Caco-2 (cell line): ENCODE measurements around the gene TUNAR. TPM values are rescaled to one million over a fixed set of nuclear protein-coding genes. Genes with fewer than 3 reads are reported as not detected.

Experiments
- BruUV-seq: library from RNA; stranded (reverse); fragments of 400-500 nt; replicated peaks from 2 replicates; lab custom pipeline; 2021; lab: Mats Ljungman, UMichigan
- CTCF ChIA-PET: fragments of 300-600 bp; sonication (Branson Sonifier 250); formaldehyde crosslinking; loops from one replicate; lab custom pipeline; 2022; ENCODE audit warnings: antibody characterized with exemption; lab: Charles Lee
- POLR2A ChIA-PET: fragments of 300-600 bp; sonication (Branson Sonifier 250); formaldehyde crosslinking; loops from one replicate; lab custom pipeline; 2022; ENCODE audit warnings: antibody characterized with exemption; lab: Charles Lee
- DNase-seq, 2 experiments: peaks; one replicate each; pipeline versions ENCODE4 v3.0.0 to v3.0.0-alpha.2; 2020 to 2022
- H3K27me3 ChIP-seq: replicated peaks from 2 replicates; pipeline ENCODE4 v1.6.0; 2011; ENCODE audit warnings: low read length; ENCODE audit not compliant: control insufficient read depth, insufficient read depth
- H3K36me3 ChIP-seq: 2 replicates; pipeline ENCODE4 v1.5.1; 2011; ENCODE audit warnings: low read length; ENCODE audit not compliant: control insufficient read depth, insufficient read depth
- H3K4me1 ChIP-seq: fragments of 250-450 bp; sonication (Bioruptor Pico); 2 replicates; pipeline ENCODE4 v1.5.1; 2020; ENCODE audit warnings: mild to moderate bottlenecking
- H3K4me3 ChIP-seq: 2 replicates; pipeline ENCODE4 v1.5.1; 2011; ENCODE audit warnings: low read depth, mild to moderate bottlenecking, control low read depth, low read length
- H3K9me3 ChIP-seq: fragments of 250-450 bp; sonication (Bioruptor Pico); 2 replicates; pipeline ENCODE4 v1.5.1; 2020; ENCODE audit warnings: mild to moderate bottlenecking, moderate library complexity
- H3K27ac Mint-ChIP-seq: one replicate; pipeline ENCODE4 v1.8.0; 2022; ENCODE audit warnings: mixed read lengths; ENCODE audit not compliant: unreplicated experiment
- H3K27me3 Mint-ChIP-seq: one replicate; pipeline ENCODE4 v1.8.0; 2022; ENCODE audit warnings: mixed read lengths; ENCODE audit not compliant: insufficient read depth, unreplicated experiment
- H3K36me3 Mint-ChIP-seq: one replicate; pipeline ENCODE4 v1.8.0; 2022; ENCODE audit warnings: mild to moderate bottlenecking, mixed read lengths; ENCODE audit not compliant: insufficient read depth, unreplicated experiment
- H3K4me1 Mint-ChIP-seq: one replicate; pipeline ENCODE4 v1.8.0; 2022; ENCODE audit warnings: low read depth, mixed read lengths; ENCODE audit not compliant: unreplicated experiment
- H3K4me3 Mint-ChIP-seq: one replicate; pipeline ENCODE4 v1.8.0; 2022; ENCODE audit warnings: mild to moderate bottlenecking, moderate library complexity, mixed read lengths; ENCODE audit not compliant: unreplicated experiment
- H3K9me3 Mint-ChIP-seq: one replicate; pipeline ENCODE4 v1.8.0; 2022; ENCODE audit warnings: mixed read lengths; ENCODE audit not compliant: unreplicated experiment
- CTCF ChIP-seq, 2 experiments: fragments of 200-600 bp in 1 of 2; IDR thresholded peaks; 1 replicate in 1 of 2; 2 replicates in 1 of 2; pipeline versions ENCODE4 v1.5.1 to v1.8.0; 2011 to 2022; ENCODE audit warnings: antibody characterized with exemption in 1 of 2, control low read depth in 1 of 2, inconsistent platforms in 1 of 2, low read depth in 1 of 2, low read length in 1 of 2, mild to moderate bottlenecking in 1 of 2, moderate library complexity in 1 of 2; ENCODE audit not compliant: insufficient read depth in 1 of 2, severe bottlenecking in 1 of 2, unreplicated experiment in 1 of 2
- intact Hi-C: fragments of 100-400 bp; cut with micrococcal nuclease; formaldehyde crosslinking; loops from one replicate; pipeline ENCODE4 v1.10.0; 2022; ENCODE audit not compliant: unreplicated experiment
- total RNA-seq: library from RNA; stranded (reverse); gene quantifications from 2 replicates; pipeline ENCODE4 v1.2.3, GENCODE V29; 2022

The TUNAR gene
- total RNA-seq, 1 experiment from 2014 or later, result not detected

GRCh38 chr14:95935228-95935822, 58.7 kb downstream of the TUNAR start:
- no peak overlapping the region for H3K4me3 ChIP-seq
- ChIA-PET CTCF (interaction anchor here (0.6 kb wide), 1 partner anchor 442 kb away, joined by 3 read pairs; no protein-coding TSS in a partner anchor), POLR2A (no interaction called here)
- H3K27me3 ChIP-seq, result no peaks in the 10 kb centered on the region; the same call in 1 of the 2 replicates
- DNase-seq, result peak in 1 of 2 experiments; percentile 50
- Mint-ChIP-seq H3K36me3 (no peaks in the 10 kb centered on the region), H3K27ac (no peak overlapping the region), H3K4me1 (no peaks in the 10 kb centered on the region), H3K4me3 (no peak overlapping the region), H3K27me3 (no peaks in the 10 kb centered on the region), H3K9me3 (no peaks in the 10 kb centered on the region)
- H3K4me1 ChIP-seq, result no peaks in the 10 kb centered on the region
- no peaks in the 10 kb centered on the region for H3K9me3 ChIP-seq
- no TSS peak for BruUV-seq
- no peaks in the 10 kb centered on the region for H3K36me3 ChIP-seq
- no peak for TF ChIP-seq CTCF (IDR thresholded peaks at IDR 0.05; ENCODE audit: insufficient read depth in 1 of 2, low read depth in 1 of 2, low read length in 1 of 2, severe bottlenecking in 1 of 2, unreplicated experiment in 1 of 2)
- intact Hi-C loops, result no loop called here

GRCh38 chr14:95936041-95936440, 59.4 kb downstream of the TUNAR start:
- no peaks in the 10 kb centered on the region; the same call in 1 of the 2 replicates for H3K27me3 ChIP-seq
- H3K27ac Mint-ChIP-seq, result no peak overlapping the region
- H3K9me3 ChIP-seq, result no peaks in the 10 kb centered on the region
- H3K9me3 Mint-ChIP-seq, result no peaks in the 10 kb centered on the region
- ChIA-PET CTCF (interaction anchor here (0.6 kb wide), 1 partner anchor 9 kb away, joined by 10 read pairs; no protein-coding TSS in a partner anchor), POLR2A (no interaction called here)
- no peaks in the 10 kb centered on the region for H3K36me3 Mint-ChIP-seq
- no TSS peak for BruUV-seq
- H3K4me3 Mint-ChIP-seq, result no peak overlapping the region
- no peak for TF ChIP-seq CTCF (IDR thresholded peaks at IDR 0.05; ENCODE audit: insufficient read depth in 1 of 2, low read depth in 1 of 2, low read length in 1 of 2, severe bottlenecking in 1 of 2, unreplicated experiment in 1 of 2)
- no peaks in the 10 kb centered on the region for H3K27me3 Mint-ChIP-seq
- intact Hi-C loops, result no loop called here
- no peaks in the 10 kb centered on the region for H3K4me1 ChIP-seq
- H3K36me3 ChIP-seq, result no peaks in the 10 kb centered on the region
- H3K4me3 ChIP-seq, result no peak overlapping the region
- DNase-seq, result no peak
- H3K4me1 Mint-ChIP-seq, result no peaks in the 10 kb centered on the region

- Histone ChIP-seq H3K4me3 (no peak overlapping the region), H3K4me1 (no peaks in the 10 kb centered on the region), H3K9me3 (no peaks in the 10 kb centered on the region; the same call in 1 of the 2 replicates), H3K36me3 (no peaks in the 10 kb centered on the region), H3K27me3 (no peaks in the 10 kb centered on the region)
- Mint-ChIP-seq H3K4me3 (no peak overlapping the region), H3K4me1 (no peaks in the 10 kb centered on the region), H3K27me3 (no peaks in the 10 kb centered on the region), H3K27ac (no peak overlapping the region), H3K36me3 (no peaks in the 10 kb centered on the region), H3K9me3 (no peaks in the 10 kb centered on the region)
- no peak for DNase-seq
- TF ChIP-seq CTCF (IDR thresholded peaks at IDR 0.05; ENCODE audit: insufficient read depth in 1 of 2, low read depth in 1 of 2, low read length in 1 of 2, severe bottlenecking in 1 of 2, unreplicated experiment in 1 of 2), result no peak
- no TSS peak for BruUV-seq
- CTCF ChIA-PET, result no interaction called here
- POLR2A ChIA-PET, result no interaction called here
- intact Hi-C loops, result no loop called here
These were observed 62.7 kb downstream of the TUNAR start for GRCh38 chr14:95939335-95939734.
